DMS79 (cell line): ENCODE results near the gene ZNF521.
A peak's percentile ranks its signal among the peaks of the same experiment; 100 is the strongest.
"Not testable (repeated sequence)": the region's sequence is repeated elsewhere in the genome, so short reads cannot be mapped to it uniquely, and the experiment has no call there.

Source experiments
- DNase-seq: peaks from one replicate; lab custom pipeline; 2025; lab: John Stamatoyannopoulos, UW

Gene ZNF521

GRCh38 chr18:25289001-25289631, 62.9 kb downstream of the ZNF521 start:
- no peak for DNase-seq

GRCh38 chr18:25288340-25288938, 63.5 kb downstream of the ZNF521 start:
- DNase-seq = no peak

- no peak for DNase-seq
These were observed 64.9 kb downstream of the ZNF521 start for GRCh38 chr18:25287106-25287505.

DNA sequence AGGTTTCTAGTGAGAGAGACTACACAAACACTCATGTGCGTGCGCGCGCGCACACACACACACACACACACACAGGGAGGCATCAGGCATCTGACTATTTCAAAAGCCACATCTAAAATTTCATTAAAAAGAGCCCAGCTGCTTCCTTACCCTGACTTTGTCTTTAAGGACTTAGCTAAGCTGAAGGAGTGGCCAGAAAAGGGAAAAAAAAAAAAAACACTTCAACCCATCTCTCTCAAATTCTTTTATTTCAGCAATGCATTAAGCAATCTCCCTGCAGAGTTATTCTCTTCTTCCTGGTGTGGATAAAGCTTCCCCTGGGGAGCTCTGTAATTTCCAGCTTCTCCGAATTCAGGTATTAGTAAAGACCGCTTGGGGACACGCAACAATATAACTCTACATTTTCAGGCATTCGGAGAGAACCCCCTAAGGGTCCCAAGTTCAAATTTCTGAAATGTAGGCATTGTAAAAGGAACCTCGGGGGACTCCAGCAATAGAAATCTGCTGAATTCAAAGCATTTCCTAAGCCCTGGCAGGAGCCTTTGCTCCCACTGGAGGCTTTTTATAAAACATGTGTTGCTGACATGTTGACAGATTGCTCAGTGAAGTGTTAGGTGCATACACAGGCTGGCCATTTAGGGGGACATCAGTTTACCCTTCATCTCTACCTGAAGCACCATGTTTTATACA, 67.0 kb downstream of the ZNF521 start:
- DNase-seq = peak; percentile 80

GRCh38 chr18:25284281-25284680, 67.7 kb downstream of the ZNF521 start:
- no peak for DNase-seq

GRCh38 chr18:25283781-25284180, 68.2 kb downstream of the ZNF521 start:
- peak; percentile 35 for DNase-seq

DNA sequence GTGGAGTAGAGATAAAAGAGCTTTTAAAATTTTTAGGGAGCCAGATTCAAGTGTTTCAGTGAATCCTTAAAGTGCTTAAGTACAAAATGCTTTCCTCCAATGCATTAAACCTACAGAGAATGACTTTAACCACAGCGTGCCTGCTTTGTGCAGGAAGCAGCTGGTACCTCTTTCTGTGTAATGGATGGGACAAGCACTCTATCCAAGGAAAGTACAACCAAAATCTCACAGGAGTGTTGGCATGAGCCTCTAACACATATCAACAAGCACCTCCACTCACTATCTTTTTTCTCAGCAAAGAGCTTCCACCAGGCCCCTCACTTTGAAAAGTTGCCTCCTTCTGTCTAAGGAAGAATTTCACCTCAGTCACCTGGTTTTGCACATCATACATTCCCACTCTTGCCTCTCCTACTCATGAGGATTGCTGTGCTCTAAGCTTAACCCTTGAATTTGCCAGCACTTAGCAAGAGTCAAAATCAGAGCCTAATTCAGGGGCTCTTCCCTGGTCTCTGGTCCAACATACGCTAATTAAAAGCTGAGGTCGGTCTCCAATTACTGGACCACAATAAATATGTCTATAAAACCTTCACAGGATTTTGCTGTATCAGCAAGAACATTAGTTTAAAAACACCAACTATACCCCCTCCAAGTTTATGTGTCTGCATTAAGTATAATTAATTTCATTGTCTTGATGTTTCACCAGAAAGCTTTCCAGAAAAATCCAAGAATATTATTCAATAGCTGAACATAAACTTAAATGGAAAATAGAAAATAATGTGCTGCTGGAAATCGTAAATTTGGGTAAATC, 68.9 kb downstream of the ZNF521 start:
- no peak for DNase-seq

GRCh38 chr18:25282282-25282681, 69.7 kb downstream of the ZNF521 start:
- DNase-seq = no peak

DNA sequence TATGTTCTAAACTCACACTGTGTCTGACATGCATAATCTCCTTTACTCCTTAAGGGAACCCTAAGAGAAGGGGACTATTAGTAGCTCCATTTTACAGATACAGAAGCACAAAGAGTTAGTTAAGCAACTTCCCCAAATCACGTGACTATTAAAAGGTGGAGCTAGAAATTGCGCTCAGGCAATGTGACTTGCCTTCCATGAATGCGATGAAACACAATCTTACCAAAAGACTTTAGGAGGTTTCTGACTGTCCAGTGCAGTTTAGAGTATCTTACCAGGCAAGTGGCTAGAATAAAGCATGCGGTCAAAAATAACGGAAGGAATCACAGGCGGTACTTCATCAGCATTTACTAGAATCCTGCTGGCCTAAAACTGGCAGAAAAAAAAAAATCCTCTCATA, 70.4 kb downstream of the ZNF521 start:
- DNase-seq = no peak

GRCh38 chr18:25279961-25280360, 72.0 kb downstream of the ZNF521 start:
- no peak for DNase-seq

DNA sequence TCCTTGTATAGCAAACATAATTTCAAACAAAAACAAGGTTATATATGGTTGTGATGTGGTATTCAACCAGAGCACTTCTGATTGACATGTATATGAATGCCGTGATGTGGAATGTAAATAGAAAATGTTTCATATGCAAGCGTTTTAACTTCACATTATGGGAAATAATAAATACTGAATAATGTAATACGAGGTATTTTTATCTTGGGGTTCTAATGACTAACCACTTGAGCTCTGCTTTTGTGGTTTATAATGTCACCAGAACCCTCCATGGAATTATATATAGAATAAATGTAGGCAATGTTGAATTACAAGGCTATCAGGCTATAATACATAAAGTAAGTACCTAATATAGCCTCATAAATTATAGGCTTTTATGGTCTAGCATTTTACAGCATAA, 72.4 kb downstream of the ZNF521 start:
- DNase-seq = no peak

- DNase-seq = no peak
These were observed 72.8 kb downstream of the ZNF521 start for GRCh38 chr18:25279133-25279532.

DNA sequence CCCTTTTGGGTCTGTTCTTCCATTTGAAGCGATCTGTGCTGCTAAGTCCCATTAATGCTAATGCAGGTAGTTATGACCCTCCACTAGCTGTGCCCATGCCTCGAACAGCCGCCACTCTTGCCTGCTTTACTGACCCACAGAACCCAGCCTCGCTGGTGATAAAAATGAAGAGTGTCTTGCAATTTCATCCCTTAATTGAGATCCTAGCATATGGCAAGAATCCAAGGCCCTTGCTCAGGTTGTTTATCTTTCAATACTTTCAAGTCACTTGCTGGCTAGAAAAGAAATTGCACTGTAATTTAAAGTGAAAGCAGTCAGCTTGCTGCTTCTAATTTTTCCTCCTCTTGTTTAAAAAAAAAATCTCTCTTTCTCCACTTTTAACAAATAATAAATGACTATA, 73.6 kb downstream of the ZNF521 start:
- DNase-seq = peak; percentile 68

DNA sequence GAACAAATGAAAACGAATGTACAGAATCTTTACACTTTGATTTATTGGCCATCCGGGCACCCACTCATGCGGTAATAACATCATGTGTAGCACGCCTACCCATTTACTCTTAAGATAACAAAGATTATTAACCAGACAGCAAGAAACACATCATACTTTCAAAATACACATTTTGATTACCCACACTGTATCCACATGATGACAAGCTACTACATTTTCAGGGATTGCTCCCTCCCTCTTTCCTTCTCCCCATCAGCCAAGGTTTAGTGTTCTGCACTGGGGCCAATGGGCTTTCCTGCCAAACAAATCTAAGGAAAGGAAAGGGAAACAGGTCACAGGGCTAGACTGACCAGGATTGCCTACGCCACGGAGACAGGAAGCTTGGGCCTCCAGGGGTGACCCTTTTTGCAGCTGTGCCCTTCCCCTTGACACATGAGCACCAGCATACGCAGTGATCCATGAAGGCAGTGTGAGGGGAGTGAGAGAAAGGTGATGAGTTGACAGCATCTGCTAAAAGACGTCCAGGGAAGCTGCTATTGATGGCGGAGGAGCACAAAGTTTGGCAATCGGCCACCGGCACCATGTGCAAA, 76.5 kb downstream of the ZNF521 start:
- DNase-seq = no peak

GRCh38 chr18:25274926-25275325, 77.0 kb downstream of the ZNF521 start:
- no peak for DNase-seq

DNA sequence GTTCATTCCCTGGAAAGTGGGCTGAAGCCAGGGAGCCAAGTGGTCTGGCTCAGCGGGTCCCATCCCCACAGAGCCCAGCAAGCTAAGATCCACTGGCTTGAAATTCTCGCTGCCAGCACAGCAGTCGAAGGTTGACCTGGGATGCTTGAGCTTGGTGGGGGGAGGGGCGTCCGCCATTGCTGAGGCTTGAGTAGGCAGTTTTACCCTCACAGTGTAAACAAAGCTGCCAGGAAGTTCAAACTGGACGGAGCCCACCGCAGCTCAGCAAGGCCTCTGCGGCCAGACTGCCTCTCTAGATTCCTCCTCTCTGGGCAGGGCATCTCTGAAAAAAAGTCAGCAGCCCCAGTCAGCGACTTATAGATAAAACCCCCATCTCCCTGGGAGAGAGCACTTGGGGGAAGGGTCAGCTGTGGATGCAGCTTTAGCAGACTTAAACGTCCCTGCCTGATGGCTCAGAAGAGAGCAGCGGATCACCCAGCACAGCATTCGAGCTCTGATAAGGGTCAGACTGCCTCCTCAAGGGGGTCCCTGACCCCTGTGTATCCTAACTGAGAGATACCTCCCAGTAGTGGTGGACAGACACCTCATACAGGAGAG, 84.9 kb downstream of the ZNF521 start:
- not testable (repeated sequence) for DNase-seq

- no peak for DNase-seq
These were observed 89.0 kb downstream of the ZNF521 start for GRCh38 chr18:25262920-25263319.

GRCh38 chr18:25261768-25262167, 90.2 kb downstream of the ZNF521 start:
- DNase-seq = no peak

GRCh38 chr18:25256439-25256838, 95.5 kb downstream of the ZNF521 start:
- DNase-seq = no peak

- no peak for DNase-seq
These were observed 98.2 kb downstream of the ZNF521 start for GRCh38 chr18:25253779-25254178.

DNA sequence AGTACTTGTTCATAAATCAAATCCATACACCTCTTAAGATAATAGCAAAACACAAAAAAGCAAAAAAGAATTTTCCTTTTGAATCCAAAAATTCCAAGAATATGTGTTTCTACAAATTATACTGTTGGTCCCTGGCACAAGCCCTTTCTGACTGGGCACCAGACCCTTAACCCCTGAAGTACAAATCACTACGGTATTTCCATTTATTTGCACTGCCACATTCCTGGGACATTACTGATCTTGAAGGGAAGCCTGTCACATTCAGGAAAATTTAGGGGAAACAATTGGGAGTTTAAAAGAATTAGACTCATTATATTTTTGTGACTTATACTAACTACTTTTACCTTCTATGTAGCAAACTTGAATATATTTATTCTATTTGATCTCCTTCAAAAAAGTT, 98.8 kb downstream of the ZNF521 start:
- no peak for DNase-seq

GRCh38 chr18:25251068-25251467, 100.9 kb downstream of the ZNF521 start:
- DNase-seq = no peak
